ENCODE data around the gene ZNF354B. TPM values are rescaled to one million over a fixed set of nuclear protein-coding genes. Genes with fewer than 3 reads are reported as not detected.

Gene ZNF354B
- total RNA-seq, 4 donors from 2014 or later, result 9.8 to 18.8 (median 15.4) TPM

GRCh38 chr5:178825444-178825843 is 34.3 kb upstream of the ZNF354B start:
- Histone ChIP-seq H3K4me3 (no peak overlapping the region), H3K4me1 (no peaks in the 10 kb centered on the region), H3K36me3 (no peaks in the 10 kb centered on the region), H3K27me3 (peaks cover 0 to 6% (median 0%) of the 10 kb centered on the region in 4 donors), H3K9me3 (no peaks in the 10 kb centered on the region), H3K27ac (replicated peaks in 1 of 4) (no peak overlapping the region)
- DNase-seq (ENCODE audit: extremely low spot score), result no peak
- 84% methylated on average over 5 of the region's 6 CpGs for WGBS
- TF ChIP-seq POLR2A (IDR thresholded peaks at IDR 0.05; ENCODE audit: low read depth) (no peak), EP300 (IDR thresholded peaks at IDR 0.05) (no peak)
- intact Hi-C loops (cut with DNase I), result no loop called here

DNA sequence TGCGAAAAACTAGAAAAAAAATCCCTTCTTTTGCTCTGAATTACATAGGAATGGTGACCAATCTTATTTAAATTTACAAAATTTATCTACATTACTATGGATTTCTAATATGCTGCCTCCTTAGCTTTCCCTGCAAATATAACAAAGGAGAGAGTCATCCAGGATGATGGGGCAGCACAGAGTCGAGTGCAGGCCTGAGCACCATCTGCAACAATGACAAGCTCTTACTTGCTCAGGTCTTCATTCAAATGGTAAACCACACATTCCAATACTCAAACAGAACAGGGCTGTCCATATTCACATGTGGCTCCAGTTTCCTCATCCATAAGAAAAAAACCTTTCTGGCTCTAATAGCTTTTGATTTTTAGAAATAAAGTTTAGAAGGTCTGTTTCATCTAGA is 33.5 kb upstream of the ZNF354B start:
- H3K9me3 ChIP-seq, result no peaks in the 10 kb centered on the region
- no peaks in the 10 kb centered on the region for H3K4me1 ChIP-seq
- peaks cover 0 to 11% (median 0%) of the 10 kb centered on the region in 4 donors for H3K27me3 ChIP-seq
- H3K4me3 ChIP-seq, result no peak overlapping the region
- intact Hi-C loops (cut with DNase I), result no loop called here
- TF ChIP-seq POLR2A (IDR thresholded peaks at IDR 0.05; ENCODE audit: low read depth) (no peak), POLR2AphosphoS5 (IDR thresholded peaks at IDR 0.05) (no peak), EP300 (IDR thresholded peaks at IDR 0.05) (no peak), CTCF (IDR thresholded peaks at IDR 0.05) (no peak)
- H3K27ac ChIP-seq (replicated peaks in 1 of 4), result no peak overlapping the region
- DNase-seq (ENCODE audit: extremely low spot score), result no peak
- H3K36me3 ChIP-seq, result no peaks in the 10 kb centered on the region
- 83% methylated on average over 2 of the region's 2 CpGs for WGBS

- intact Hi-C loops (cut with DNase I), result no loop called here
- DNase-seq (ENCODE audit: extremely low spot score), result no peak
- Histone ChIP-seq H3K36me3 (no peaks in the 10 kb centered on the region), H3K4me3 (no peak overlapping the region), H3K9me3 (no peaks in the 10 kb centered on the region), H3K27me3 (peaks cover 0 to 7% (median 0%) of the 10 kb centered on the region in 4 donors), H3K27ac (replicated peaks in 1 of 4) (no peak overlapping the region), H3K4me1 (no peaks in the 10 kb centered on the region)
- TF ChIP-seq EP300 (IDR thresholded peaks at IDR 0.05) (no peak), POLR2A (IDR thresholded peaks at IDR 0.05; ENCODE audit: low read depth) (no peak), POLR2AphosphoS5 (IDR thresholded peaks at IDR 0.05) (no peak), CTCF (IDR thresholded peaks at IDR 0.05) (no peak)
- WGBS, result 67% methylated on average over 4 of the region's 4 CpGs
Measured at GRCh38 chr5:178827636-178828035, 32.1 kb upstream of the ZNF354B start.

- Histone ChIP-seq H3K27me3 (peaks cover 0 to 7% (median 0%) of the 10 kb centered on the region in 4 donors), H3K27ac (replicated peaks in 1 of 4) (no peak overlapping the region), H3K36me3 (no peaks in the 10 kb centered on the region), H3K4me1 (no peaks in the 10 kb centered on the region), H3K4me3 (no peak overlapping the region), H3K9me3 (no peaks in the 10 kb centered on the region)
- WGBS, result 81% methylated on average over 7 of the region's 10 CpGs
- intact Hi-C loops (cut with DNase I), result loop anchor here (10.0 kb wide), 1 partner anchor 546 kb away; no protein-coding TSS in a partner anchor
- DNase-seq (ENCODE audit: extremely low spot score), result no peak
- TF ChIP-seq POLR2A (IDR thresholded peaks at IDR 0.05; ENCODE audit: low read depth) (no peak), CTCF (IDR thresholded peaks at IDR 0.05) (no peak), EP300 (IDR thresholded peaks at IDR 0.05) (no peak), POLR2AphosphoS5 (IDR thresholded peaks at IDR 0.05) (no peak)
Measured at GRCh38 chr5:178831049-178831448, 28.7 kb upstream of the ZNF354B start.

DNA sequence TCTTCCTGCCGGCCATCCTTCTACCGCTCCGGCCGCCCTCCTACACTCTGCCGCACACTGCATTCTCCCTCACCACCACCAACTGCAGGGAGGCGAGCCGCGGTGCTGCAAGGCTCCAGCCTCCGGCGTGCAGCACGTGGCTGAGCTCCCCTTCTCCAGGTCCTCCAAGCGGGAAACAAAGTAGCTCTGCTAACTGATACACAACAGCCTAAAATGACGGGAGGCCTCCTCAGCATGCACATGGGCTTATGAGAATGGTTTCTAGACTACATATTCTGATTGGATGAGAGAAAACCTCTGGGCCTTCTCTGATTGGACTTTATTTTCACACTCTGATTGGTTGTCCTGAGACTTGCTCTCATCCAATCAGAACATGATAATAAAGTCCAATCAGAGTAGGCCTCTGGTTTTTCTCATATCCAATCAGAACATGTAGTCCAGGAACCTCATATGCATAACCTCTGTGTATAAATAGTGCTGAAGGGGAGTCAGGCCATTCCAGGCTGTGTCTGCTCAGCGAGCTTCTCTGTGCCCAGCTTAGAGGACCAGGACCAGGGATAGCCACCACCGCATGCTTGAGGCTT is 27.0 kb upstream of the ZNF354B start:
- H3K4me1 ChIP-seq, result no peaks in the 10 kb centered on the region
- peaks cover 0 to 7% (median 0%) of the 10 kb centered on the region in 4 donors for H3K27me3 ChIP-seq
- H3K27ac ChIP-seq (replicated peaks in 1 of 4), result no peak overlapping the region
- WGBS, result 92% methylated on average over 15 of the region's 15 CpGs
- intact Hi-C loops (cut with DNase I), result loop anchor here (10.0 kb wide), 1 partner anchor 548 kb away; no protein-coding TSS in a partner anchor
- H3K9me3 ChIP-seq, result no peaks in the 10 kb centered on the region
- no peak for TF ChIP-seq CTCF (IDR thresholded peaks at IDR 0.05)
- TF ChIP-seq POLR2A (IDR thresholded peaks at IDR 0.05; ENCODE audit: low read depth), result no peak
- no peak for TF ChIP-seq EP300 (IDR thresholded peaks at IDR 0.05)
- TF ChIP-seq POLR2AphosphoS5 (IDR thresholded peaks at IDR 0.05), result no peak
- DNase-seq (ENCODE audit: extremely low spot score), result no peak
- H3K36me3 ChIP-seq, result no peaks in the 10 kb centered on the region
- H3K4me3 ChIP-seq, result no peak overlapping the region

Data from esophagus muscularis mucosa (tissue), 4 donors.